ENCODE data around the gene HPS4.

The HPS4 gene

GRCh38 chr22:26416256-26416655, 67.3 kb downstream of the HPS4 start:
- no peak overlapping the region for H3K4me2 ChIP-seq (ENCODE audit: low read length)
- H3K79me2 ChIP-seq (ENCODE audit: control insufficient read depth, low read length), result no peaks in the 10 kb centered on the region
- TF ChIP-seq CTCF (IDR thresholded peaks at IDR 0.05; ENCODE audit: low read depth, low read length, poor library complexity, severe bottlenecking) (no peak), EZH2phosphoT487 (IDR thresholded peaks at IDR 0.05; ENCODE audit: borderline replicate concordance, low read length) (no peak)
- no peaks in the 10 kb centered on the region for H3K36me3 ChIP-seq (ENCODE audit: control insufficient read depth, low read length)
- peaks cover 36% of the 10 kb centered on the region for H3K27me3 ChIP-seq (ENCODE audit: control insufficient read depth, low read length)
- no peaks in the 10 kb centered on the region for H3F3A ChIP-seq (ENCODE audit: control insufficient read depth, insufficient read depth)
- H4K20me1 ChIP-seq (ENCODE audit: control insufficient read depth, insufficient read depth, low read depth, low read length), result no peaks in the 10 kb centered on the region
- H3K9me3 ChIP-seq (ENCODE audit: control insufficient read depth, insufficient read depth, low read length), result no peaks in the 10 kb centered on the region
- H3K4me1 ChIP-seq (ENCODE audit: control insufficient read depth, low read length), result no peaks in the 10 kb centered on the region
- H3K9me2 ChIP-seq (replicated peaks; ENCODE audit: control insufficient read depth, low read length), result no peaks in the 10 kb centered on the region
- H3K4me3 ChIP-seq (ENCODE audit: low read length), result no peak overlapping the region
- H3K27ac ChIP-seq (ENCODE audit: low read depth, low read length), result no peak overlapping the region

- Histone ChIP-seq H3F3A (ENCODE audit: control insufficient read depth, insufficient read depth) (no peaks in the 10 kb centered on the region), H3K4me2 (ENCODE audit: low read length) (no peak overlapping the region)
- TF ChIP-seq CTCF (IDR thresholded peaks at IDR 0.05; ENCODE audit: low read depth, low read length, poor library complexity, severe bottlenecking) (no peak), EZH2phosphoT487 (IDR thresholded peaks at IDR 0.05; ENCODE audit: borderline replicate concordance, low read length) (no peak)
Observed at GRCh38 chr22:26414347-26414746, 69.2 kb downstream of the HPS4 start.

GRCh38 chr22:26410386-26410785, 73.2 kb downstream of the HPS4 start:
- Histone ChIP-seq H4K20me1 (ENCODE audit: control insufficient read depth, insufficient read depth, low read depth, low read length) (no peaks in the 10 kb centered on the region), H3K27me3 (ENCODE audit: control insufficient read depth, low read length) (peaks cover 12% of the 10 kb centered on the region), H3K9me3 (ENCODE audit: control insufficient read depth, insufficient read depth, low read length) (no peaks in the 10 kb centered on the region), H3K9me2 (replicated peaks; ENCODE audit: control insufficient read depth, low read length) (no peaks in the 10 kb centered on the region), H3K36me3 (ENCODE audit: control insufficient read depth, low read length) (no peaks in the 10 kb centered on the region), H3K4me3 (ENCODE audit: low read length) (no peak overlapping the region), H3K4me2 (ENCODE audit: low read length) (no peak overlapping the region), H3F3A (ENCODE audit: control insufficient read depth, insufficient read depth) (no peaks in the 10 kb centered on the region), H3K4me1 (ENCODE audit: control insufficient read depth, low read length) (peaks cover under 1% of the 10 kb centered on the region), H3K79me2 (ENCODE audit: control insufficient read depth, low read length) (no peaks in the 10 kb centered on the region), H3K27ac (ENCODE audit: low read depth, low read length) (no peak overlapping the region)
- no peak for TF ChIP-seq CTCF (IDR thresholded peaks at IDR 0.05; ENCODE audit: low read depth, low read length, poor library complexity, severe bottlenecking)
- TF ChIP-seq EZH2phosphoT487 (IDR thresholded peaks at IDR 0.05; ENCODE audit: borderline replicate concordance, low read length), result no peak

More at GRCh38 chr22:26414347-26414746, 69.2 kb downstream of the HPS4 start:
- H3K9me2 ChIP-seq (replicated peaks; ENCODE audit: control insufficient read depth, low read length), result no peaks in the 10 kb centered on the region
- H3K27ac ChIP-seq (ENCODE audit: low read depth, low read length), result no peak overlapping the region
- no peaks in the 10 kb centered on the region for H3K4me1 ChIP-seq (ENCODE audit: control insufficient read depth, low read length)
- H3K27me3 ChIP-seq (ENCODE audit: control insufficient read depth, low read length), result peaks cover 28% of the 10 kb centered on the region
- no peak overlapping the region for H3K4me3 ChIP-seq (ENCODE audit: low read length)
- H3K79me2 ChIP-seq (ENCODE audit: control insufficient read depth, low read length), result no peaks in the 10 kb centered on the region
- H3K9me3 ChIP-seq (ENCODE audit: control insufficient read depth, insufficient read depth, low read length), result no peaks in the 10 kb centered on the region
- H4K20me1 ChIP-seq (ENCODE audit: control insufficient read depth, insufficient read depth, low read depth, low read length), result no peaks in the 10 kb centered on the region
- H3K36me3 ChIP-seq (ENCODE audit: control insufficient read depth, low read length), result no peaks in the 10 kb centered on the region
